Inflammatory macrophage treated with lipopolysaccharide for 1 hour (primary cell): ENCODE data around the gene TUBGCP5.
A peak's percentile ranks its signal among the peaks of the same experiment; 100 is the strongest.

Experiments
- DNase-seq, 2 donors: peaks; one replicate each; pipeline ENCODE4 v3.0.0-alpha.2; 2020 to 2022

The TUBGCP5 gene

GRCh38 chr15:22973987-22974386 lies 65.4 kb downstream of the TUBGCP5 start:
- no peak for DNase-seq

- DNase-seq = peak; percentile 40
Observed at GRCh38 chr15:22973286-22973685, 66.1 kb downstream of the TUBGCP5 start.

- DNase-seq = no peak
Observed at GRCh38 chr15:22969489-22969888, 69.9 kb downstream of the TUBGCP5 start.

GRCh38 chr15:22968366-22968765 lies 71.0 kb downstream of the TUBGCP5 start:
- peak; percentile 58 to 82 for DNase-seq

GRCh38 chr15:22967084-22967770 lies 72.1 kb downstream of the TUBGCP5 start:
- no peak for DNase-seq

- no peak for DNase-seq
Observed at GRCh38 chr15:22966321-22967083, 72.9 kb downstream of the TUBGCP5 start.

- DNase-seq = no peak
Observed at GRCh38 chr15:22963641-22964040, 75.7 kb downstream of the TUBGCP5 start.

- DNase-seq = no peak
Observed at GRCh38 chr15:22962611-22963010, 76.8 kb downstream of the TUBGCP5 start.

GRCh38 chr15:22961762-22962161 lies 77.6 kb downstream of the TUBGCP5 start:
- peak in 1 of 2 donors; percentile 33 for DNase-seq

GRCh38 chr15:22960556-22960955 lies 78.8 kb downstream of the TUBGCP5 start:
- DNase-seq = no peak

- no peak for DNase-seq
Observed at GRCh38 chr15:22960126-22960525, 79.2 kb downstream of the TUBGCP5 start.

- no peak for DNase-seq
Observed at GRCh38 chr15:22959321-22960101, 79.9 kb downstream of the TUBGCP5 start.

GRCh38 chr15:22958487-22959280 lies 80.7 kb downstream of the TUBGCP5 start:
- no peak for DNase-seq

- peak; percentile 74 to 80 for DNase-seq
Observed at GRCh38 chr15:22956978-22957260, 82.5 kb downstream of the TUBGCP5 start.

GRCh38 chr15:22956257-22956977 lies 83.0 kb downstream of the TUBGCP5 start:
- DNase-seq = no peak

GRCh38 chr15:22955544-22956119 lies 83.7 kb downstream of the TUBGCP5 start:
- DNase-seq = peak in 1 of 2 donors; percentile 47

GRCh38 chr15:22954798-22955543 lies 84.4 kb downstream of the TUBGCP5 start:
- no peak for DNase-seq

GRCh38 chr15:22954326-22954725 lies 85.0 kb downstream of the TUBGCP5 start:
- DNase-seq = no peak

- DNase-seq = no peak
Observed at GRCh38 chr15:22952796-22953579, 86.4 kb downstream of the TUBGCP5 start.
